Hematopoietic multipotent progenitor cell treated with erythropoietin and hydrocortisone succinate and interleukin-3 and kit ligand, for 8 days (in vitro differentiated cells): ENCODE data around the gene BAK1.
A peak's percentile ranks its signal among the peaks of the same experiment; 100 is the strongest.

Experiments
- DNase-seq: peaks from one replicate; pipeline ENCODE4 v3.0.0-alpha.2; 2015

The BAK1 gene

GRCh38 chr6:33579828-33580714, at the start of gene BAK1:
Gene BAK1, minus strand, starts transcription at chr6:33580276. Its CDS starts 2,672 bp downstream, at chr6:33577604.
- DNase-seq = peak; percentile 89

DNA sequence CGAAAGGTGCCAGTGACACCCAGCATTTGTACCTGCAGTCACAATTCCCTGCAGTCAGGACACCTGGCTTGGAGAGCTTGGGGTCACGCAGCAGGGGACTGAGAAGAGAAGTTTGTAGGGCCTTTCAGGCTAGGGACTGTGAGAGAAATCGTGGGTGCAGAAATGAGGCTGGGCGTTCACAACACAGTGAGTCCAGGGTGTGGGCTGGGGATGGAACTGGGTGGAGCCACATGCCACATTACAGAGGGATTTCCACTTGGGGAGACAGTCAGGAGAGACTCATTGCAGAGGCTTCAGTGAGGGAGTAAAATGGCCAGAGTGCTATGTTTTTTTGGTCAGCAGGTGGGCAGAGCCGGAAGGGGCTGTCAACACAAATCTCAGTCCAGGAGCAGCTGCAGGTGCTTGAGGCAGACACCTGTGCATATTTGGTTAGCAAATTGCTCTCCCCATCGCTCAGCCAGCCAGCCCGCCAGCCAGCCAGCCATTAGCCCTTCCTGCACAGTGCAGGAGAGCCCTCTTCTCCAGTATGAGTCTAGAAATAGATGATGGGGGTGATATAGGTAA, 48.4 kb upstream of the BAK1 start:
- no peak for DNase-seq

- no peak for DNase-seq
Observed at GRCh38 chr6:33627876-33628275, 47.8 kb upstream of the BAK1 start.

GRCh38 chr6:33624856-33625255, 44.8 kb upstream of the BAK1 start:
- DNase-seq = no peak

- no peak for DNase-seq
Observed at GRCh38 chr6:33623895-33624381, 43.9 kb upstream of the BAK1 start.

DNA sequence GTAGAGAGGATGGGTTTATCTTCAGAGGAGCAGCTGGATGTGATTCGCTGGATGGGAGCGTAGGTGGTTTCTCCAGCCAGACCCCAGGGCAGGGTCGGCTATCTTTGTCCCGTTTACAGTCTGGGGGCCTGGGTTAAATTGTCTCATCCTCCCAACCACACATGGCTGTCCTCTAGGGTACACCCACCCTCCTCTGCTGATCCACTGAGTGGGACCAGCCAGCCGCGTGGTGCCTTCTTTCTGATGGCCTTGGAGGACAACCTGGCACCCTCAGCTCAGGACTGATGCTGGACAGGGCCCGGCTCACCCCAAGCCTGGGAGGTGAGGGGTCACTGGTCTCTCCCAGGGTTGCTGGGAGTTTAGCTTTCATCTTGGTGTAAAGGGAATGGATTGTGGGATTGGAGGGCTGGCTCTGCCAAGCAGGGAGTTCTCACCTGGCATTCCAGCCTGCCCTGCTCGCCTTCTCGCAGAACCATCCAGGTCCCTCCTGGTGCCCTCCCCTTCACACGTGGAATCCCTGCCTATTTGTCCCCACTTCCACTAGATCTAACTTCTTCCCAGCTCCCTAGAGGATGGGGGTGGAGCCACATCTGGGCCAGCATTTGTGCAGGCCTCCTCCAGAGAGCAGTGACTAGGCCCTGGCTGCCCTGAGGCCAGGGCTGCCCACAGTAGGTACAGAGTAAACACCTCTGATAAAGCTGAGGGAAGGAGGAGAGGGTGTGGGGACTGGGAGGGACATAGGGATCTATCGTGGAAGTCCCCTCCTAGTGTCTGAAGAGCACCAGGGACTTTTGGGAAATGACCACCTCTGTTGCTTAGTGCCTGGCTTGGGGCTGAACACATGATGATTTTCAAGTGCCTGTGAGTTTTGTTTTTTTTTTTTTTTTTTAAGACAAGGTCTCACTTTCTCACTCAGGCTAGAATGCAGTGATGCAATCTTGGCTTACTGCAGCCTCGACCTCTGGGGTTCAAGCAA, 42.7 kb upstream of the BAK1 start:
- no peak for DNase-seq

- DNase-seq = no peak
Observed at GRCh38 chr6:33621711-33622388, 41.8 kb upstream of the BAK1 start.

DNA sequence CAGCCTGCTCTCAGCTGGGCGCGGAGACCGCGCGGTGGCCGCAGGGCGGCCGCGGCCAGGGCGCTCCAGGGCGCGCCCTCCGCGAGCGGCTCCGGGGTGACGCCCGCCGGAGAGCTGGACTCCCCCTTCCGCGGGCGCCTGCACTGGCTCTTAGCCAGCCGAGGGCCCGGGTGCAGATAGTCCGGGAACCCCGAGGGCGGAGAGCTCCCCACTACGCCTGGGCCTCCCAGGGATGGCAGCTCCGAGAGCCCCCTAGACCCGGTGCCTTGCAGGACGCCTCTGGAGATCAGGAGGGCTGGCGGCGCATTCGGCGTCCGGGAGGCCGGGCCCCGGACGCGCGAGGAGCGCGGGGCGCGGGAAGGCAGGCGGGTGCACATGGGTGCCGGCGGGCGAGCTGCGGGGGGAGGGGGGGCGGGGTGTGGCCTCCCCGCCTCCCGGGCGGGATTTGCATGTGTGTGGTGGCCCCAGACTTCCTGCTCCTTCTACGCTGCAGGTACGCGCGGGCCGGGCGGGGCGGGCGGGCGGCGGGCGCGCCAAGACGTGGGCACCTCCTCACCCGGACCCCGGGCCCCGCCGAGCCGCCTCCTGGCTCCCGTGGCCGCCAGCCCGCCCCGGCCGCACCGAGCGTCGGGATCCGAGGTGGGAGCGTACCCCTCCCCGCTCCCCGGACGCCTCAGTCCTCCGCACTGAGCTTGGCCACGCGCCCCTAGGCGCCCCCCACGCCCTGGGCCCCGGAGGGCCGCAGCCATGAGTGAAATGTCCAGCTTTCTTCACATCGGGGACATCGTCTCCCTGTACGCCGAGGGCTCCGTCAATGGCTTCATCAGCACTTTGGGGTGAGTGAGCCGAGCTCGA, 41.0 kb upstream of the BAK1 start, which contains the start of gene ITPR3:
ITPR3 (plus strand) TSS at position 467 of the 855 bp plus-strand sequence; CDS start at position 748, 281 bp downstream.
- DNase-seq = peak; percentile 67

GRCh38 chr6:33620158-33620855, 40.2 kb upstream of the BAK1 start:
- peak; percentile 25 for DNase-seq

DNA sequence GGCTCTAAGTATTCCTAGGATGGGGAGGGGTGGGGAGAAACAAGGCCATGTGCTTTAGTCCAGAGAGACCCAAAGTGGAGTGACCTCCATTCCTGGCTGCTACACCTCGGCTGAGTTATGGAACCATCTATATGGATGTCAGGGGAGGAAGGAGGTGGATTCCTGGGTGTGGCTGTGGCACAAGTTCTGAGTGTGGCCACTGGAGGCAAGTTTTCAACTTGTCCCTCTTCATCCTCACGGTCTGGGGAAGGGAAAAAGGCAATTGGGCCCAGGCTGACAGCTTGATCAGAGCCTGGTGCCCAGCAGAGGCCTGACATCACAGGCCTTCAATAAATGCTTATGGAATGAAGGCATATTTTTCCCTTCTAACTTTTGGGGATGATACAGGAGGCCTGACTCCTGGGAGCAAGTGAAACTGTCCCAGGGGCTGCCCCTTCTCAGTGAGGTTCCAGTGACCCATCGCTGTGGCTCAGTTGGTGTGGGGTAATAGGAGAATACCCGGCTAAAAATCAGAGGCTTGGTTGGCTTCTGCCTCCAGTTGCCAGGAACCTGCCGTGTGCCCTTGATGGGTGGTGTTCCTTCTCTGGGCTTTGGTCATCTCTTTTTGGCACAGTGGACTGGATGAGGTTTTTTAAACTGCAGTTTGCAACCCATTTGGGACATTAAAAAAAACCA, 39.2 kb upstream of the BAK1 start:
- no peak for DNase-seq

- DNase-seq = peak; percentile 78
Observed at GRCh38 chr6:33616913-33617312, 36.8 kb upstream of the BAK1 start.

GRCh38 chr6:33616113-33616512, 36.0 kb upstream of the BAK1 start:
- DNase-seq = no peak

GRCh38 chr6:33613795-33614168, 33.7 kb upstream of the BAK1 start:
- DNase-seq = peak; percentile 53

- no peak for DNase-seq
Observed at GRCh38 chr6:33613146-33613794, 33.2 kb upstream of the BAK1 start.

DNA sequence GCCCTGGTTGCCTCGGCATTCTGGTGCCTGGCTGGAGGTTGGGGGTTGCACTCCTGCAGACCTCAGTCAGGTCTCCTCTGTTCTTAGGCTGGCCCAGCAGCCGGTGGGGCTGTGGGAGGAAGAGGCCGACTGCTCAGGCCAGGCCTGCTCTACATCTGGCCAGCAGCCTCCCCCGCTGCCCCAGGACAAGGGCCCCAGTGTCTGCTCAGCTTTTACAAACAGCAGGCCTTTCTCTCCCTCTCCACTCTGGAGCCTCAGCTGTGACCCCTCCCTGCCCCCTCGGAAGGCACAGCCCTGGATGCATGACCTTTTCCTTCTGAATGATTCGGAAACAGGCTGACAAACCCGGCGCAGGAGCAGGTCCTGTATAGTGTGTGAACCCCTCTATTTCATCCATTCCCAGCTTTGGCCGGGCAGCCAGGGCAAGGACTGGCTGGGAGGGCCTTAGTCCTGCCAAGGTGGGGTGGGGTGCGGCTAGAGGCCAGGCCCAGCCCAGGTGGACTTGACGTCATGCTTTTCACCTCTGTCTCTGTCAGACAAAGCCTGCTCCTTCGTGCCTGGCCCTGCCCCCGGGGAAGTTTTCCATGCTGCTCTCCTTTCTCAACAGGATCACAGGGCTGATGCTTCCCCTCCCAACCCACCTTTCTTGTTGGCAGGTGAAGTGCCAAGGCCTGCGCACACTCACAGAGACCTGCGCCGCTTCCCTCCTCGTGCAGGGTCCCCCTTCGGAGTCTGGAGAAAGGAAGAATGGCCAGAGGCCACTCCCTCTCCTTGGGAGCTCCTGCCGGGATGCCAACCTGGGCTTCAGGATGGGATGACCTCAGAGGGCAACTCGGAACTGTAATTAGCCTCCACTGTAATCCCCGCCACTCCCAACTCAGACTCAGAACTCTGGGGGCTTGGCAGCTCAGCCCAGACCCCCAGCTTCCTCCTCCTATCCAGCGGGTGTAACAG, 31.0 kb upstream of the BAK1 start:
- no peak for DNase-seq

- no peak for DNase-seq
Observed at GRCh38 chr6:33610067-33610466, 30.0 kb upstream of the BAK1 start.

GRCh38 chr6:33609528-33609927, 29.5 kb upstream of the BAK1 start:
- no peak for DNase-seq

- DNase-seq = no peak
Observed at GRCh38 chr6:33609019-33609418, 28.9 kb upstream of the BAK1 start.
